Gastrocnemius medialis (tissue), 4 donors: ENCODE results near the gene KCNQ1.

Source experiments
- POLR2A ChIP-seq, 2 donors: fragments of 450-650 bp; IDR thresholded peaks; one replicate each; pipeline ENCODE4 v1.6.1; 2017; ENCODE audit warnings: antibody characterized with exemption in 2 of 2, mild to moderate bottlenecking in 2 of 2, moderate library complexity in 2 of 2
- TF ChIP-seq, protein P1 (sequence below), 5 experiments: fragments of 450-650 bp in 3 of 5; fragments of 200-600 bp in 2 of 5; sonication (generic) in 2 of 5; IDR thresholded peaks in 4 of 5; conservative IDR thresholded peaks in 1 of 5; 1 replicate in 4 of 5; 2 replicates in 1 of 5; pipeline ENCODE4 v1.5.1; 2016 to 2019; ENCODE audit warnings: antibody characterized with exemption in 5 of 5, mild to moderate bottlenecking in 3 of 5, moderate library complexity in 3 of 5

- TF ChIP-seq, protein P1, sequence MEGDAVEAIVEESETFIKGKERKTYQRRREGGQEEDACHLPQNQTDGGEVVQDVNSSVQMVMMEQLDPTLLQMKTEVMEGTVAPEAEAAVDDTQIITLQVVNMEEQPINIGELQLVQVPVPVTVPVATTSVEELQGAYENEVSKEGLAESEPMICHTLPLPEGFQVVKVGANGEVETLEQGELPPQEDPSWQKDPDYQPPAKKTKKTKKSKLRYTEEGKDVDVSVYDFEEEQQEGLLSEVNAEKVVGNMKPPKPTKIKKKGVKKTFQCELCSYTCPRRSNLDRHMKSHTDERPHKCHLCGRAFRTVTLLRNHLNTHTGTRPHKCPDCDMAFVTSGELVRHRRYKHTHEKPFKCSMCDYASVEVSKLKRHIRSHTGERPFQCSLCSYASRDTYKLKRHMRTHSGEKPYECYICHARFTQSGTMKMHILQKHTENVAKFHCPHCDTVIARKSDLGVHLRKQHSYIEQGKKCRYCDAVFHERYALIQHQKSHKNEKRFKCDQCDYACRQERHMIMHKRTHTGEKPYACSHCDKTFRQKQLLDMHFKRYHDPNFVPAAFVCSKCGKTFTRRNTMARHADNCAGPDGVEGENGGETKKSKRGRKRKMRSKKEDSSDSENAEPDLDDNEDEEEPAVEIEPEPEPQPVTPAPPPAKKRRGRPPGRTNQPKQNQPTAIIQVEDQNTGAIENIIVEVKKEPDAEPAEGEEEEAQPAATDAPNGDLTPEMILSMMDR (IDR thresholded peaks at IDR 0.05 in 4 of 5, conservative IDR thresholded peaks at IDR 0.05 in 1 of 5), result no peak
- TF ChIP-seq POLR2A (IDR thresholded peaks at IDR 0.05), result no peak
These were observed 34.2 kb upstream of the KCNQ1 start for GRCh38 chr11:2410616-2411015.
